ENCODE data around the gene KRT16. TPM values are rescaled to one million over a fixed set of nuclear protein-coding genes. Genes with fewer than 3 reads are reported as not detected.

KRT16 gene
- total RNA-seq, 4 donors from 2014 or later = 0.79 TPM; not detected in 3

- intact Hi-C loops (cut with DNase I; ENCODE audit: low total_unique reads) (loop anchor here (10.0 kb wide), 1 partner anchor 720 kb away; no protein-coding TSS in a partner anchor), in situ Hi-C loops (cut with MboI; ENCODE audit: low pct_ligation_motif_present in 1 of 4, low pct_unique_long_range_greater_than_20kb in 1 of 4, low sequenced_read_pairs in 3 of 4) (loop anchor here in 1 of 4 donors (25.0 kb wide), 1 partner anchor 722 kb away; no protein-coding TSS in a partner anchor)
- H3K4me3 ChIP-seq = no peak overlapping the region
Measured at GRCh38 chr17:41634639-41635038, 22.1 kb upstream of the KRT16 start.

GRCh38 chr17:41633556-41634199, 21.1 kb upstream of the KRT16 start:
- intact Hi-C loops (cut with DNase I; ENCODE audit: low total_unique reads) = loop anchor here (10.0 kb wide), 1 partner anchor 719 kb away; no protein-coding TSS in a partner anchor
- no peak for DNase-seq
- in situ Hi-C loops (cut with MboI; ENCODE audit: low pct_ligation_motif_present in 1 of 4, low pct_unique_long_range_greater_than_20kb in 1 of 4, low sequenced_read_pairs in 3 of 4) = loop anchor here in 1 of 4 donors (25.0 kb wide), 1 partner anchor 721 kb away; no protein-coding TSS in a partner anchor
- WGBS, 2 donors (ENCODE audit: low coverage in 1 of 2) = 88% methylated on average over 14 of the region's 14 CpGs; no CpG with 5 or more reads in 1 of the 2 donors
- Histone ChIP-seq H3K27me3 (no peaks in the 10 kb centered on the region), H3K4me3 (no peak overlapping the region), H3K4me1 (peaks cover 0 to 8% (median 0%) of the 10 kb centered on the region in 4 donors), H3K27ac (no peak overlapping the region), H3K9me3 (no peaks in the 10 kb centered on the region), H3K36me3 (no peaks in the 10 kb centered on the region)
- TF ChIP-seq POLR2A (IDR thresholded peaks at IDR 0.05) = no peak
- TF ChIP-seq, protein P1, sequence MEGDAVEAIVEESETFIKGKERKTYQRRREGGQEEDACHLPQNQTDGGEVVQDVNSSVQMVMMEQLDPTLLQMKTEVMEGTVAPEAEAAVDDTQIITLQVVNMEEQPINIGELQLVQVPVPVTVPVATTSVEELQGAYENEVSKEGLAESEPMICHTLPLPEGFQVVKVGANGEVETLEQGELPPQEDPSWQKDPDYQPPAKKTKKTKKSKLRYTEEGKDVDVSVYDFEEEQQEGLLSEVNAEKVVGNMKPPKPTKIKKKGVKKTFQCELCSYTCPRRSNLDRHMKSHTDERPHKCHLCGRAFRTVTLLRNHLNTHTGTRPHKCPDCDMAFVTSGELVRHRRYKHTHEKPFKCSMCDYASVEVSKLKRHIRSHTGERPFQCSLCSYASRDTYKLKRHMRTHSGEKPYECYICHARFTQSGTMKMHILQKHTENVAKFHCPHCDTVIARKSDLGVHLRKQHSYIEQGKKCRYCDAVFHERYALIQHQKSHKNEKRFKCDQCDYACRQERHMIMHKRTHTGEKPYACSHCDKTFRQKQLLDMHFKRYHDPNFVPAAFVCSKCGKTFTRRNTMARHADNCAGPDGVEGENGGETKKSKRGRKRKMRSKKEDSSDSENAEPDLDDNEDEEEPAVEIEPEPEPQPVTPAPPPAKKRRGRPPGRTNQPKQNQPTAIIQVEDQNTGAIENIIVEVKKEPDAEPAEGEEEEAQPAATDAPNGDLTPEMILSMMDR (IDR thresholded peaks at IDR 0.05) = no peak
- TF ChIP-seq POLR2AphosphoS5 (IDR thresholded peaks at IDR 0.05) = no peak
- no peak for TF ChIP-seq EP300 (IDR thresholded peaks at IDR 0.05; ENCODE audit: low read depth)

More at GRCh38 chr17:41634639-41635038, 22.1 kb upstream of the KRT16 start:
- Histone ChIP-seq H3K27ac (no peak overlapping the region), H3K27me3 (no peaks in the 10 kb centered on the region), H3K9me3 (no peaks in the 10 kb centered on the region), H3K36me3 (no peaks in the 10 kb centered on the region), H3K4me1 (peaks cover 0 to 8% (median 0%) of the 10 kb centered on the region in 4 donors)
- 71 to 72% methylated on average over 2 to 7 of the region's 7 CpGs for WGBS, 2 donors (ENCODE audit: low coverage in 1 of 2)
- no peak for DNase-seq
- TF ChIP-seq EP300 (IDR thresholded peaks at IDR 0.05; ENCODE audit: low read depth) = no peak
- TF ChIP-seq, protein P1 (IDR thresholded peaks at IDR 0.05) = no peak
- TF ChIP-seq POLR2AphosphoS5 (IDR thresholded peaks at IDR 0.05) = no peak
- TF ChIP-seq POLR2A (IDR thresholded peaks at IDR 0.05) = no peak

DNA sequence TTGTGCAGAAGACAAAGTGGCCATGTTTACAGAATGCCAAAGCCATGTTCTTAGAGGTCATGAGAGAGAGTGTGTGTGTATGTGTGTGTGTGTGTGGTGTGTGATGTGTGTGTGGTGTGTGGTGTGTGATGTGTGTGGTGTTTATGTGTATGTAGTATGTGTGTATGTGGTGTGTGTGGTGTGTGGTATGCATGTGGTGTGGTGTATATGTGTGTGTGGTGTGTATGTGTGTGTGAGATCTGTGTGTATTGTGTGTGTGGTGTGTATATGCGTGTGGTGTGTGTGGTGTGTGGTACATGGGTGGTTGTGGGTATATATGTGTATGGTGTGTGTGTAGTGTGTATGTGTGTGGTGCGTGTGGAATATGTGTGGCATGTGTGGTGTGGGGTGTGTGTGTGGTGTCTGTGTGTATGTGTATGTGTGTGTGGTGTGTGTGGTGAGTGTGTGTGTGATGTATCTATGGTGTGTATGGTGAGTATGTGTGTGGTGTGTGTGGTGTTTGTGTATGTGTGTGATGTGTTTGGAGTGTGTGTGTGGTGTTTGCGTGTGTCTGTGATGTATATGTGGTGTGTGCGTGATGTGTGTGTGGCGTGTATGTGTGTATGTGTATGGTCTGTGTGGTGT, 20.0 kb upstream of the KRT16 start:
- no peak overlapping the region for H3K4me3 ChIP-seq
- in situ Hi-C loops (cut with MboI; ENCODE audit: low pct_ligation_motif_present in 1 of 4, low pct_unique_long_range_greater_than_20kb in 1 of 4, low sequenced_read_pairs in 3 of 4) (loop anchor here in 1 of 4 donors (25.0 kb wide), 1 partner anchor 720 kb away; no protein-coding TSS in a partner anchor), intact Hi-C loops (cut with DNase I; ENCODE audit: low total_unique reads) (loop anchor here (10.0 kb wide), 1 partner anchor 718 kb away; no protein-coding TSS in a partner anchor)
- WGBS, 2 donors (ENCODE audit: low coverage in 1 of 2) = 67 to 69% methylated on average over 3 to 5 of the region's 5 CpGs
- peaks cover 0 to 8% (median 0%) of the 10 kb centered on the region in 4 donors for H3K4me1 ChIP-seq
- DNase-seq = no peak
- H3K27ac ChIP-seq = no peak overlapping the region
- no peaks in the 10 kb centered on the region for H3K36me3 ChIP-seq
- H3K27me3 ChIP-seq = no peaks in the 10 kb centered on the region
- no peaks in the 10 kb centered on the region for H3K9me3 ChIP-seq
- TF ChIP-seq POLR2A (IDR thresholded peaks at IDR 0.05) = no peak
- TF ChIP-seq POLR2AphosphoS5 (IDR thresholded peaks at IDR 0.05) = no peak
- TF ChIP-seq, protein P1 (IDR thresholded peaks at IDR 0.05) = no peak

GRCh38 chr17:41631898-41632285, 19.3 kb upstream of the KRT16 start:
- no peak for DNase-seq

More at GRCh38 chr17:41631898-41632285, 19.3 kb upstream of the KRT16 start:
- WGBS, 2 donors (ENCODE audit: low coverage in 1 of 2) = 90% methylated on average over 15 of the region's 15 CpGs; no CpG with 5 or more reads in 1 of the 2 donors
- no peaks in the 10 kb centered on the region for H3K9me3 ChIP-seq
- TF ChIP-seq EP300 (IDR thresholded peaks at IDR 0.05; ENCODE audit: low read depth) (no peak), POLR2AphosphoS5 (IDR thresholded peaks at IDR 0.05) (no peak), POLR2A (IDR thresholded peaks at IDR 0.05) (no peak)
- TF ChIP-seq, protein P1 (IDR thresholded peaks at IDR 0.05) = no peak
- intact Hi-C loops (cut with DNase I; ENCODE audit: low total_unique reads) (loop anchor here (10.0 kb wide), 1 partner anchor 717 kb away; no protein-coding TSS in a partner anchor), in situ Hi-C loops (cut with MboI; ENCODE audit: low pct_ligation_motif_present in 1 of 4, low pct_unique_long_range_greater_than_20kb in 1 of 4, low sequenced_read_pairs in 3 of 4) (loop anchor here in 1 of 4 donors (25.0 kb wide), 1 partner anchor 720 kb away; no protein-coding TSS in a partner anchor)
- no peak overlapping the region for H3K27ac ChIP-seq
- H3K36me3 ChIP-seq = no peaks in the 10 kb centered on the region
- H3K27me3 ChIP-seq = no peaks in the 10 kb centered on the region
- H3K4me1 ChIP-seq = peaks cover 0 to 8% (median 0%) of the 10 kb centered on the region in 4 donors
- no peak overlapping the region for H3K4me3 ChIP-seq

Data from transverse colon (tissue), 4 donors.